GM21423 (cell line): Measurements from ENCODE around the gene NWD2.
"Not testable (repeated sequence)": the region's sequence is repeated elsewhere in the genome, so short reads cannot be mapped to it uniquely, and the experiment has no call there.

Source experiments
- ATAC-seq: cut with Tn5 transposase; IDR thresholded peaks from one replicate; pipeline ENCODE4 v1.9.1; 2021; ENCODE audit warnings: mild to moderate bottlenecking, moderate library complexity; ENCODE audit not compliant: unreplicated experiment

The NWD2 gene

GRCh38 chr4:37389967-37390580, 145.5 kb downstream of the NWD2 start:
- ATAC-seq: no peak

- ATAC-seq: peak; percentile 35
Measured at GRCh38 chr4:37392521-37393255, 148.1 kb downstream of the NWD2 start.

GRCh38 chr4:37393321-37393720, 148.8 kb downstream of the NWD2 start:
- no peak for ATAC-seq

GRCh38 chr4:37393889-37394288, 149.3 kb downstream of the NWD2 start:
- ATAC-seq: peak; percentile 57

- ATAC-seq: no peak
Measured at GRCh38 chr4:37397505-37397904, 153.0 kb downstream of the NWD2 start.

- peak; percentile 72 for ATAC-seq
Measured at GRCh38 chr4:37400241-37400881, 155.8 kb downstream of the NWD2 start.

- not testable (repeated sequence) for ATAC-seq
Measured at GRCh38 chr4:37407938-37408826, 163.6 kb downstream of the NWD2 start.

- not testable (repeated sequence) for ATAC-seq
Measured at GRCh38 chr4:37413612-37414011, 169.1 kb downstream of the NWD2 start.

- no peak for ATAC-seq
Measured at GRCh38 chr4:37415845-37416369, 171.4 kb downstream of the NWD2 start.

- no peak for ATAC-seq
Measured at GRCh38 chr4:37421614-37422013, 177.1 kb downstream of the NWD2 start.

GRCh38 chr4:37422102-37422501, 177.6 kb downstream of the NWD2 start:
- no peak for ATAC-seq

- no peak for ATAC-seq
Measured at GRCh38 chr4:37422638-37423037, 178.1 kb downstream of the NWD2 start.

- no peak for ATAC-seq
Measured at GRCh38 chr4:37423310-37423709, 178.8 kb downstream of the NWD2 start.

- ATAC-seq: no peak
Measured at GRCh38 chr4:37424753-37425152, 180.2 kb downstream of the NWD2 start.

- no peak for ATAC-seq
Measured at GRCh38 chr4:37425857-37426256, 181.3 kb downstream of the NWD2 start.

- no peak for ATAC-seq
Measured at GRCh38 chr4:37427193-37427592, 182.7 kb downstream of the NWD2 start.

- no peak for ATAC-seq
Measured at GRCh38 chr4:37429906-37430305, 185.4 kb downstream of the NWD2 start.

- no peak for ATAC-seq
Measured at GRCh38 chr4:37430718-37431416, 186.3 kb downstream of the NWD2 start.

- ATAC-seq: no peak
Measured at GRCh38 chr4:37431417-37431743, 186.8 kb downstream of the NWD2 start.

- ATAC-seq: no peak
Measured at GRCh38 chr4:37434469-37434868, 189.9 kb downstream of the NWD2 start.
